Natural killer cell treated with Interleukin-12 subunit alpha and Interleukin-12 subunit beta and Interleukin-15 and Interleukin-18, amount 100 ng/mL, for 72 hours (primary cell): ENCODE data around the gene AGMAT. TPM values are rescaled to one million over a fixed set of nuclear protein-coding genes. Genes with fewer than 3 reads are reported as not detected.

Experiments used
- ATAC-seq, 2 donors: fragments of 150-1000 bp; cut with Tn5 transposase in 1 of 2; sonication (Bioruptor Pico), chemical (Tn5 transposase) in 1 of 2; 2 replicates each; pipeline ENCODE4 v1.10.0; 2021
- DNase-seq: peaks from one replicate; pipeline ENCODE4 v3.0.0; 2022; ENCODE audit warnings: low spot score
- H3K27ac Mint-ChIP-seq, 2 donors: 1 replicate in 1 of 2; 2 replicates in 1 of 2; pipeline ENCODE4 v1.8.0; 2022; ENCODE audit warnings: mixed read lengths in 2 of 2, mild to moderate bottlenecking in 1 of 2, moderate library complexity in 1 of 2
- H3K27me3 Mint-ChIP-seq, 2 donors: 1 replicate in 1 of 2; 2 replicates in 1 of 2; pipeline ENCODE4 v1.8.0; 2022; ENCODE audit warnings: mixed read lengths in 2 of 2
- H3K36me3 Mint-ChIP-seq: one replicate; pipeline ENCODE4 v1.8.0; 2022; ENCODE audit warnings: mixed read lengths
- H3K4me1 Mint-ChIP-seq, 2 donors: 1 replicate in 1 of 2; 2 replicates in 1 of 2; pipeline ENCODE4 v1.8.0; 2022; ENCODE audit warnings: low read depth in 2 of 2, mixed read lengths in 2 of 2, mild to moderate bottlenecking in 1 of 2
- H3K4me3 Mint-ChIP-seq: one replicate; pipeline ENCODE4 v1.8.0; 2022; ENCODE audit warnings: mixed read lengths
- H3K9me3 Mint-ChIP-seq: 2 replicates; pipeline ENCODE4 v1.8.0; 2022; ENCODE audit warnings: mixed read lengths
- total RNA-seq, 2 donors: library from RNA; stranded (reverse); gene quantifications; one replicate each; pipeline ENCODE4 v1.2.3, GENCODE V29; 2022

The AGMAT gene, protein sequence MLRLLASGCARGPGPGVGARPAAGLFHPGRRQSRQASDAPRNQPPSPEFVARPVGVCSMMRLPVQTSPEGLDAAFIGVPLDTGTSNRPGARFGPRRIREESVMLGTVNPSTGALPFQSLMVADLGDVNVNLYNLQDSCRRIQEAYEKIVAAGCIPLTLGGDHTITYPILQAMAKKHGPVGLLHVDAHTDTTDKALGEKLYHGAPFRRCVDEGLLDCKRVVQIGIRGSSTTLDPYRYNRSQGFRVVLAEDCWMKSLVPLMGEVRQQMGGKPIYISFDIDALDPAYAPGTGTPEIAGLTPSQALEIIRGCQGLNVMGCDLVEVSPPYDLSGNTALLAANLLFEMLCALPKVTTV
- total RNA-seq: 1 to 10 TPM; 3.4 to 8.6 TPM

GRCh38 chr1:15584489-15585363 is at the start of gene AGMAT:
TSS of gene AGMAT (minus strand) at chr1:15585051. CDS start at chr1:15584967, 84 bp downstream.
- Mint-ChIP-seq H3K4me3 (peak within 1 kb of the TSS; percentile 75), H3K9me3 (no peaks in the 10 kb centered on the region), H3K4me1 (peaks cover 2 to 9% of the 10 kb centered on the region in 2 donors), H3K27ac (peak within 1 kb of the TSS; percentile 44 to 71), H3K36me3 (no peaks in the 10 kb centered on the region), H3K27me3 (no peaks in the 10 kb centered on the region)
- ATAC-seq (peak; percentile 87 to 88), DNase-seq (peak; percentile 74)

DNA sequence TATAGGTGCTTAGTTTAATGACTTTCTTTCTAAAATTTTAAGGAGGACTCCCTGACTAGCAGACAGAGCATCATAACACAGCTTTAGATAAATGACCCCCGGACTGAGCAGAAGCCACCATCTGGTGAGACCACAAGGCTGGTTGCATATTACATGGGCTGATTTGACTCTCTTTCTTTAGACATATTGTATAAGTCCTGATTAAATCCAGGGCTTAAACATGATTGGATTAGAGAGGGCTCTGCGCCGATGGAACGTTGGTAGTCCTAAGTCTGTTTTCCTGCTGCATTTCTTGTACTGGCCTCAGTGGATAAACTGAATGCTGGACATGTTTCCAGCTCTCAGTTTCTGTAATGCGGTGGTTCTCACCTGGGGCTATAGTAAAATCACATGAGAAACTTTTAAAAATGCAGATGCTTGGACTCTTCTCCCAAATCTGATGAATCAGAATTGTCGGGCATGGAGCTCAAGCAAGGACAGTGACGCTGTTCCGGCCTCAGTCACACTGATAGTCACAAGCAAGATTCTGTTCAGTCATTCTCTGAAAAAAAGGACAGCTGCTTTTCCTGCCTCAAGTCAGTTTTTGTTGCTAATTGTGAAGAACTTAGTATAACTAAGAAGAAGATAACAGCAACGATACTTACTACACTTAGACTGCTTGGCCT is 49.0 kb upstream of the AGMAT start:
- Mint-ChIP-seq H3K9me3 (no peaks in the 10 kb centered on the region), H3K27ac (no peak overlapping the region), H3K27me3 (no peaks in the 10 kb centered on the region), H3K36me3 (peaks cover 29% of the 10 kb centered on the region), H3K4me1 (no peaks in the 10 kb centered on the region), H3K4me3 (no peak overlapping the region)
- ATAC-seq (no peak), DNase-seq (no peak)

DNA sequence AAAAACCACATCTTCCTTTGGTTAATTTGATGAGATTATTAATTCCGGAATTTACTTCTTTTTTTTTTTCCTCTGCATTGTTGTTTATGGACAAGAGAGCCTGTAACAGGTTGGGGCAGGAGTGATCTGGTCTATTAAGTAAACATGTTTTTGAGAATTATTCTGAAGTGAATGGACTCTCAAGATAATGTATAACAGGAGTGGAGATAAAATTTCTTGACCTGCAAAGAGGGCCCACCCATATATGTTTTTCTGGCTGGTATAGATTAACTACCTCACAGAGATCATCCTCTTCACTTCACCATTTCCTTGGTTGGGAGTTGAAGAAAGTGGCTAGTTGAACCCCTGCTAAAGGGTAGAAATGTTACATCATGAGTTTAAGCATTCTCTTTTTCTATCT is 43.2 kb upstream of the AGMAT start:
- Mint-ChIP-seq H3K4me3 (no peak overlapping the region), H3K4me1 (peaks cover 13 to 23% of the 10 kb centered on the region in 2 donors)

DNA sequence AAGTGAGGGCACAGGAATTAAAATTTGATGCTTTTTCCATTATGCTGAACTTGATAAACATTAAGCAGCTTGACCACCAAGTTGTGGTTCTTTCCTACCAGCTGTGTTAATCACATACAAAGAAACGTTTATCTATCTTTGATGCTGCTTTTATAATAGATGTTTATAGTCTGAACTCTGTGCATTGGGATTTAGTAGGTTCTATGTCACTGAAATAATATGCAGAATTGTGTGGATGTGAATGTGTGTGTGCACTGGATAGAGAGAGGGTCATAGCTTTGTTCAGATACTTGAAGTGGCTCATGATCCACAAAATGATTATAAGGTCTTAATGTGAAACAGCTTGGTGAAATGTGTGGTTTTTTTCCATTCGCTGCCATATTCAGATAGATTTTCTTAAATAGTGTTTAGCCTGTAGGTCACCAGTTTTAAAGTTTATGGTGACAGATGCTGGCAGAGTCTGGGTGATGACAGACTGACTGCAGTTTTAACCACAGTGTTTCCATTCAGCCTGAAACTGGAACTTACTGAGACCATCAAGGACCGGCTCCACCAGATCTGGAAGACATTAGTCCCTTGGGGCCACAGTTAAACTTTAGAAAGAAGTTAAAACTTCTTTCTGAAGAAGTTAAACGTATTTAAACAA is 42.6 kb upstream of the AGMAT start:
- Mint-ChIP-seq H3K4me3 (no peak overlapping the region), H3K27me3 (no peaks in the 10 kb centered on the region), H3K9me3 (no peaks in the 10 kb centered on the region), H3K4me1 (peaks cover 18 to 29% of the 10 kb centered on the region in 2 donors), H3K27ac (peak overlapping the region in 1 of 2 donors; percentile 51), H3K36me3 (peaks cover 6% of the 10 kb centered on the region)
- ATAC-seq (peak; percentile 68 to 69), DNase-seq (no peak)

More for the DNA sequence above, 43.2 kb upstream of the AGMAT start:
- ATAC-seq (no peak), DNase-seq (no peak)
- peak overlapping the region in 1 of 2 donors; percentile 51 for H3K27ac Mint-ChIP-seq
- H3K27me3 Mint-ChIP-seq: no peaks in the 10 kb centered on the region
- no peaks in the 10 kb centered on the region for H3K9me3 Mint-ChIP-seq
- peaks cover 6% of the 10 kb centered on the region for H3K36me3 Mint-ChIP-seq

DNA sequence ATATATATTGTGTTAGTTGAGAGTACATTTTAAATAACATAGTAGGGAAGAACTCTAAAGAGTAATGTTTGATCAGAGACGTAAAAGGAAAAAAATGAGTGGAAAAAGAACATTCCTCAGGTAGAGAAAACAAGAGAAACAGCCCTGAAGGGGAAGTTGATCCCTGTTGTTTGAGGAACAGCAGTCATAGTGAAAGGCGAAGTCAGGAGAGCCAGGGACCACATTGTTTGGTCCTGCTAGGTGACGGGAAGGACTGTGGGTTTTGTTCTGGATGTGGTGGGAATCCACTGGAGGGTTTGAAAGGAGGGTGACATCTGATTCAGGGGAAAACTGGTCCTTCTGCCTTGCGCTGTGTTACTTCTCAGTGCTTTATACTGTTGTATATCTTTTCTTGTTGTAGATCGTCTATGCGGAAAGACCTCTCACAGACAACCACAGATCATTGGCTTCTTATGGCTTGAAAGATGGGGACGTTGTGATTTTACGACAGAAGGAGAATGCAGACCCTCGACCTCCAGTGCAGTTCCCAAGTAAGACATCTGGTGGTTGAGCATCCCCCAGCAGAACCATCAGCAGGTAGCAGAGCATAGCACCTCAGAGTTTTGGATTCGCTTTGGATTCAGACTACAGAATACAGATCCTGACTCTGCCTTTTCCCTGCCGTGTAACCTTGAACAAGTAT is 41.6 kb upstream of the AGMAT start:
- H3K27me3 Mint-ChIP-seq: no peaks in the 10 kb centered on the region
- DNase-seq: no peak
- H3K4me3 Mint-ChIP-seq: no peak overlapping the region
- no peak for ATAC-seq
- H3K27ac Mint-ChIP-seq: peak overlapping the region in 1 of 2 donors; percentile 51
- H3K36me3 Mint-ChIP-seq: peaks cover 6% of the 10 kb centered on the region
- peaks cover 20 to 34% of the 10 kb centered on the region in 2 donors for H3K4me1 Mint-ChIP-seq
- H3K9me3 Mint-ChIP-seq: no peaks in the 10 kb centered on the region

- Mint-ChIP-seq H3K36me3 (peaks cover 4% of the 10 kb centered on the region), H3K27me3 (no peaks in the 10 kb centered on the region), H3K9me3 (no peaks in the 10 kb centered on the region), H3K27ac (no peak overlapping the region), H3K4me1 (peaks cover 22 to 41% of the 10 kb centered on the region in 2 donors), H3K4me3 (no peak overlapping the region)
- ATAC-seq (no peak), DNase-seq (no peak)
Observed at GRCh38 chr1:15625056-15625917, 40.4 kb upstream of the AGMAT start.

DNA sequence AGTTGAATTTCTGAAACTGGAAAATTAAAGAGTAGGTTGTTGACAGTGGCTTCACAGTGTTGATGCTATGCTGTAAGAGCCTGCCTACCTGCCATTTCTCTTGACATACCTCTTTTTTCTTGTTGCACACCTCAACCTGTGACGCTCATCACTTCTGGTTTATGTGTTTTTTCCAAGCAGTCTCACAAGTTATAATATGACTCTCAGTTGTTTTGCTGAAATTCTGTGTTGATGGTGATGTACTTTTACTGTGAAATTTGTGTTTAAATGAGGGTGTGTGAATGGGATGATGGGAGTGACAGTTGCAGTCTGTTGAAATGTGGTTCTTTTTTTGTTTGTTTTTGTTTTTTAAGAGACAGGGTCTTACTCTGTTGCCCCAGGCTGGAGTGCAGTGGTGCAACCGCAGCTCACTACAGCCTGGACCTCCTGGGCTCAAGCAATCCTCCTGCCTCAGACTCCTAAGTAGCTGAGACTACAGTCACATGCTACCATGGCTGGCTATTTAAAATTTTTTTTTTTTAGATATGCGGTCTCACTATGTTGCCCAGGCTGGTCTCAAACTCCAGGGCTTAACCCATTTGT is 39.4 kb upstream of the AGMAT start:
- DNase-seq (no peak), ATAC-seq (no peak)
- H3K4me3 Mint-ChIP-seq: no peak overlapping the region
- no peaks in the 10 kb centered on the region for H3K36me3 Mint-ChIP-seq
- no peak overlapping the region for H3K27ac Mint-ChIP-seq
- H3K4me1 Mint-ChIP-seq: peaks cover 25 to 46% of the 10 kb centered on the region in 2 donors
- no peaks in the 10 kb centered on the region for H3K27me3 Mint-ChIP-seq
- H3K9me3 Mint-ChIP-seq: no peaks in the 10 kb centered on the region

- no peak overlapping the region for H3K4me3 Mint-ChIP-seq
- no peaks in the 10 kb centered on the region for H3K9me3 Mint-ChIP-seq
- H3K4me1 Mint-ChIP-seq: peaks cover 30 to 53% of the 10 kb centered on the region in 2 donors
- H3K27ac Mint-ChIP-seq: no peak overlapping the region
- ATAC-seq (no peak), DNase-seq (no peak)
- no peaks in the 10 kb centered on the region for H3K27me3 Mint-ChIP-seq
- H3K36me3 Mint-ChIP-seq: no peaks in the 10 kb centered on the region
Observed at GRCh38 chr1:15623435-15623834, 38.6 kb upstream of the AGMAT start.

DNA sequence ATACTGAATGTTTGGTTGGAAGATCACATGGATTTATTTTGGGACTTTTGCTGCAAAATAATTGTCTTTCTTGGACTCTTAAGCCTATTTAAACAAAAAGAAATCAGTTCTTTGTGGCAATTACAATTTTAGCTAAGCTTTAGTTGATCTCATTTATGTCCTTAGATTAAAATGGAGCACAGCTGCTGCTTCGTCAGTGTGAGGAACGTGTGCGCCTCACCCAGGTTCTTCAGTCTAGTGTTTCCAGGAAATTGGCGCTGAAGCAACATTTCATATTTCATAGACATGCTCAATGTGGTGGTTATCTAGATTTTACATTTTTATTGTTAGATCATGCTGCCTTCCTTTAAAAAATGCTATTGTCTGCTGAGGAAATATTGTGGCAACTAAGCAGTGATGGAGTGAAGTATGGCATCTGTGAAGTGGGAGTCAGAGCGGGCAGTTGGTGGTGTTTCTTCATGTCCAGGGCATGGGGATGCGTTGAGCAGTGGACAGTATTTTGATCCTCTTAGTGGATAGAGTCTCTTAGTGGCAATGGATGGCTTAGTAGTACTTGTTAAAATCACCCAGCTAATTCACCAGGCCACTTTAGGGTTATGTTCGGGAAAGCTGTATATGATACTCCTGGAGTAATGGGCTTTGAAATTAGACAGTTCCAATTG is 38.0 kb upstream of the AGMAT start:
- DNase-seq (no peak), ATAC-seq (no peak)
- H3K27ac Mint-ChIP-seq: peak overlapping the region in 1 of 2 donors; percentile 70
- no peak overlapping the region for H3K4me3 Mint-ChIP-seq
- H3K4me1 Mint-ChIP-seq: peaks cover 30 to 55% of the 10 kb centered on the region in 2 donors
- no peaks in the 10 kb centered on the region for H3K27me3 Mint-ChIP-seq
- H3K9me3 Mint-ChIP-seq: no peaks in the 10 kb centered on the region
- H3K36me3 Mint-ChIP-seq: no peaks in the 10 kb centered on the region

GRCh38 chr1:15621975-15622374 is 37.1 kb upstream of the AGMAT start:
- Mint-ChIP-seq H3K9me3 (no peaks in the 10 kb centered on the region), H3K27me3 (no peaks in the 10 kb centered on the region), H3K27ac (peak overlapping the region in 1 of 2 donors; percentile 70), H3K4me3 (no peak overlapping the region), H3K36me3 (no peaks in the 10 kb centered on the region), H3K4me1 (peaks cover 24 to 50% of the 10 kb centered on the region in 2 donors)
- DNase-seq (no peak), ATAC-seq (no peak)

DNA sequence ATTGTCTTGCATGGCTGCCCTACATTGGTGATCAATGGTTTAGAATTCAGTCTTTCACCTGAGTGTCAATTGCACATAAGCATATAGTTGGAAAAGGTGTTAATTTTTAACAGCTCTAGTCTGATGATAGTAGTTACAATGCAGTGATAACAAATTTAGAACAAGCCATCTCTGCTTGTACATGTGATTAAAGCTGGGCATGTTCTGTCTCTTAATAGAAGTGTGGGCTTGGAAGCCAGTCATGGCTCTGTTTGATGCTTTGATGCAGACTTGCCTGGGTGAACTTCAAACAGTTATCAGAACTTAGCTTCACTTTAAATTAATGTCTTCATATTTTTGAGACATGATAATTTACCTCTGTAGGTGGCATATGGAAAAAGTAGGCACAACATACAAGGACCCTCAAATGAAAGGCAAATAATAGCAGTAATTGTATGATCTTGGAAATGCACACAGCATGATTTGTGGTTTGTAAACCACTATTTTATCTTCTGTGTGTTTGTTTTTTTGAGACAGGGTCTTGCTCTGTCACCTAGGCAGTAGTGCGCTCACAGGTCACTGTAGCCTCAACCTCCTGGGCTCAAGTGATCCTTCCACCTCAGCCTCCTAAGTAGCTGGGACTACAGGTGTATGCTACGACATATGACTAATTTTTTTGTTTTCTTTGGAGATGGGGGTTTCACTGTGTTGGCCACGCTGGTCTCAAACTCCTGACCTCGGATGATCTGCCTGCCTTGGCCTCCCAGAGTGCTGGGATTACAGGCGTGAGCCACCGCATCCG is 36.2 kb upstream of the AGMAT start:
- Mint-ChIP-seq H3K4me3 (no peak overlapping the region), H3K4me1 (peaks cover 31 to 54% of the 10 kb centered on the region in 2 donors), H3K27me3 (no peaks in the 10 kb centered on the region), H3K9me3 (no peaks in the 10 kb centered on the region), H3K36me3 (no peaks in the 10 kb centered on the region), H3K27ac (peak overlapping the region; percentile 80 to 85)
- DNase-seq (no peak), ATAC-seq (no peak)
